ENCODE measurements around the gene SLC2A5.

GRCh38 chr1:9040659-9041030, 28.8 kb downstream of the SLC2A5 start:
- TF ChIP-seq MAX (IDR thresholded peaks at IDR 0.05) (no peak), ZBTB7A (IDR thresholded peaks at IDR 0.05; ENCODE audit: low read depth) (no peak)

All from Ishikawa (cell line).